Measurements from ENCODE around the gene KRTAP3-1.
"Not testable (repeated sequence)": the region's sequence is repeated elsewhere in the genome, so short reads cannot be mapped to it uniquely, and the experiment has no call there.

The KRTAP3-1 gene

GRCh38 chr17:41013606-41014005 lies 4.7 kb upstream of the KRTAP3-1 start:
- no peak for DNase-seq

- DNase-seq = no peak
Observed at GRCh38 chr17:41013181-41013580, 4.3 kb upstream of the KRTAP3-1 start.

GRCh38 chr17:41012326-41013120 lies 3.6 kb upstream of the KRTAP3-1 start:
- no peak for DNase-seq

GRCh38 chr17:41010441-41010840 lies 1.5 kb upstream of the KRTAP3-1 start:
- DNase-seq = no peak

GRCh38 chr17:41009936-41010335 lies 1.0 kb upstream of the KRTAP3-1 start:
- no peak for DNase-seq

- DNase-seq = no peak
Observed at GRCh38 chr17:41009301-41009760, 403 bp upstream of the KRTAP3-1 start.

GRCh38 chr17:41004397-41004796 lies 4.5 kb downstream of the KRTAP3-1 start:
- no peak for DNase-seq

- DNase-seq = no peak
Observed at GRCh38 chr17:41003926-41004325, 5.0 kb downstream of the KRTAP3-1 start.

- DNase-seq = no peak
Observed at GRCh38 chr17:41002814-41003213, 6.1 kb downstream of the KRTAP3-1 start.

GRCh38 chr17:41001795-41002194 lies 7.1 kb downstream of the KRTAP3-1 start:
- DNase-seq = no peak

GRCh38 chr17:40999563-40999962 lies 9.4 kb downstream of the KRTAP3-1 start, which contains the start of gene KRTAP3-2:
Gene KRTAP3-2, minus strand, starts transcription at chr17:40999906. Its CDS starts 53 bp downstream, at chr17:40999853.
- DNase-seq = not testable (repeated sequence)

- no peak for DNase-seq
Observed at GRCh38 chr17:40997361-40997760, 11.6 kb downstream of the KRTAP3-1 start.

- no peak for DNase-seq
Observed at GRCh38 chr17:40996829-40997228, 12.1 kb downstream of the KRTAP3-1 start.

GRCh38 chr17:40995116-40995515 lies 13.8 kb downstream of the KRTAP3-1 start:
- no peak for DNase-seq

GRCh38 chr17:40993839-40994238 lies 15.1 kb downstream of the KRTAP3-1 start, which contains the start of gene KRTAP3-3:
Gene KRTAP3-3, minus strand, starts transcription at chr17:40994164. Its CDS starts 67 bp downstream, at chr17:40994097.
- no peak for DNase-seq

- DNase-seq = no peak
Observed at GRCh38 chr17:40993084-40993483, 15.8 kb downstream of the KRTAP3-1 start.

GRCh38 chr17:40992666-40993065 lies 16.3 kb downstream of the KRTAP3-1 start:
- DNase-seq = no peak

- DNase-seq = no peak
Observed at GRCh38 chr17:40986920-40987319, 22.0 kb downstream of the KRTAP3-1 start.

GRCh38 chr17:40984226-40984625 lies 24.7 kb downstream of the KRTAP3-1 start, which contains the start of gene KRT40:
Gene KRT40, minus strand, starts transcription at chr17:40984326. Its CDS starts 53 bp downstream, at chr17:40984273.
- DNase-seq = no peak

GRCh38 chr17:40981115-40981514 lies 27.8 kb downstream of the KRTAP3-1 start:
- DNase-seq = no peak

- no peak for DNase-seq
Observed at GRCh38 chr17:40980596-40980995, 28.3 kb downstream of the KRTAP3-1 start.

- no peak for DNase-seq
Observed at GRCh38 chr17:40980117-40980516, 28.8 kb downstream of the KRTAP3-1 start.

GRCh38 chr17:40978575-40979151 lies 30.3 kb downstream of the KRTAP3-1 start:
- DNase-seq = no peak

GRCh38 chr17:40975516-40975915 lies 33.4 kb downstream of the KRTAP3-1 start:
- DNase-seq = no peak
